ENCODE results near the gene MAP1B. TPM values are rescaled to one million over a fixed set of nuclear protein-coding genes. Genes with fewer than 3 reads are reported as not detected.
A peak's percentile ranks its signal among the peaks of the same experiment; 100 is the strongest.

MAP1B gene
- total and polyA plus RNA-seq, 12 donors = 13.1 to 154 (median 90.0) TPM

DNA sequence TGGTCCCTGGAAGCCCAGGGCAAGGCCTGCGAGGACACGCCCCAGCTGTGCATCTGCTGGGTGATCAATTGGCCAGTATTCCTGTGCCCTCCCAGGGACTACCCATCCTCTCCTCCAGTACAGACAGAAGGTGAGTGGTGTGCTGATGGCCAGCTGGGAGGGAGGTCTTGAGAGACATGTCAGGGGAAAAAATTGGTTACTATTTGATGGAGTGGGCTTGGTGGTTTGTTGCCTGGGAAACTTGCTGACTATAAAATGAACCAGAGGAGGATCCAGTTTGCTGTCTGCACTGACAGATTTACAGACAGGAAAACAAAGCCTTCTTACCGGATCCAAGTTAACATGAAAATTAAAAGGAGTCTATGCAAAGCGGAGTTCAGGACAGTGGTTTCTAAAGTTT is 40.3 kb downstream of the MAP1B start:
- intact Hi-C loops (cut with DNase I) = loop anchor here in 3 of 10 donors (10.0 kb wide), 3 partner anchors 137 to 167 kb away; no protein-coding TSS in a partner anchor
- no peaks in the 10 kb centered on the region for H3K27me3 ChIP-seq
- no peak overlapping the region for H3K4me3 ChIP-seq
- DNase-seq (no peak), ATAC-seq (no peak)
- peaks cover 5 to 68% (median 28%) of the 10 kb centered on the region in 9 donors for H3K4me1 ChIP-seq
- H3K36me3 ChIP-seq = peaks cover 0 to 17% (median 0%) of the 10 kb centered on the region in 9 donors
- TF ChIP-seq, protein P1, sequence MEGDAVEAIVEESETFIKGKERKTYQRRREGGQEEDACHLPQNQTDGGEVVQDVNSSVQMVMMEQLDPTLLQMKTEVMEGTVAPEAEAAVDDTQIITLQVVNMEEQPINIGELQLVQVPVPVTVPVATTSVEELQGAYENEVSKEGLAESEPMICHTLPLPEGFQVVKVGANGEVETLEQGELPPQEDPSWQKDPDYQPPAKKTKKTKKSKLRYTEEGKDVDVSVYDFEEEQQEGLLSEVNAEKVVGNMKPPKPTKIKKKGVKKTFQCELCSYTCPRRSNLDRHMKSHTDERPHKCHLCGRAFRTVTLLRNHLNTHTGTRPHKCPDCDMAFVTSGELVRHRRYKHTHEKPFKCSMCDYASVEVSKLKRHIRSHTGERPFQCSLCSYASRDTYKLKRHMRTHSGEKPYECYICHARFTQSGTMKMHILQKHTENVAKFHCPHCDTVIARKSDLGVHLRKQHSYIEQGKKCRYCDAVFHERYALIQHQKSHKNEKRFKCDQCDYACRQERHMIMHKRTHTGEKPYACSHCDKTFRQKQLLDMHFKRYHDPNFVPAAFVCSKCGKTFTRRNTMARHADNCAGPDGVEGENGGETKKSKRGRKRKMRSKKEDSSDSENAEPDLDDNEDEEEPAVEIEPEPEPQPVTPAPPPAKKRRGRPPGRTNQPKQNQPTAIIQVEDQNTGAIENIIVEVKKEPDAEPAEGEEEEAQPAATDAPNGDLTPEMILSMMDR (IDR thresholded peaks at IDR 0.05) = no peak
- H3K27ac ChIP-seq = no peak overlapping the region
- peaks cover 0 to 11% (median 0%) of the 10 kb centered on the region in 11 donors for H3K9me3 ChIP-seq
- WGBS, 2 donors = 96 to 97% methylated on average over 4 of the region's 4 CpGs

DNA sequence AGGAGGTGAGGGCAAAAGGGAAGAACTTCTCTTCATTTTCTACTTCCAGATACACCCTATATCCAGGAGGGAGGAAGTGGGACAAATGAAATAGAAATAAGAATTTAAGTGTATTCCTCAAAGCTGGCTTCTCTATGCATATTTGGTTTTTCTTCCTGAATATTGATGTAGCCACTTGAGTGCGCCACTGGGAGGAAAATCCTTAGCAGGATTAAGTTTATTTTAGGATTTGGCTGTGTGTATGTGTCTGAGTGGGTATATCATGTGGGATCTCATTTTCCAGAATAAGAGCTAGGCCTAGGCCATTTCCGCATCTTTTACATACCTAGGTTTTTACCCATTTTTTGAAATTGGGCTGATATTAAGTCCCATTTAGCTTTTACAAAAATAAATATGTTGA is 42.5 kb downstream of the MAP1B start:
- TF ChIP-seq, protein P1 (IDR thresholded peaks at IDR 0.05) = peak in 1 of 9 donors; percentile 35
- Histone ChIP-seq H3K4me1 (peaks cover 8 to 63% (median 41%) of the 10 kb centered on the region in 9 donors), H3K4me3 (no peak overlapping the region), H3K27me3 (no peaks in the 10 kb centered on the region), H3K36me3 (peaks cover 0 to 17% (median 0%) of the 10 kb centered on the region in 9 donors), H3K27ac (no peak overlapping the region), H3K9me3 (peaks cover 0 to 11% (median 0%) of the 10 kb centered on the region in 11 donors)
- intact Hi-C loops (cut with DNase I) = loop anchor here in 3 of 10 donors (10.0 kb wide), 3 partner anchors 135 to 165 kb away; no protein-coding TSS in a partner anchor
- DNase-seq (no peak), ATAC-seq (no peak)
- WGBS, 2 donors = 89 to 92% methylated on average over 2 of the region's 2 CpGs

- no peak for DNase-seq
- ATAC-seq = no peak
- Histone ChIP-seq H3K36me3 (peaks cover 0 to 17% (median 0%) of the 10 kb centered on the region in 9 donors), H3K4me3 (no peak overlapping the region), H3K27me3 (no peaks in the 10 kb centered on the region), H3K27ac (peak overlapping the region in 3 of 10 donors; percentile 12 to 37 (median 36)), H3K4me1 (peaks cover 6 to 65% (median 37%) of the 10 kb centered on the region in 9 donors), H3K9me3 (peaks cover 0 to 11% (median 0%) of the 10 kb centered on the region in 11 donors)
- TF ChIP-seq, protein P1 (IDR thresholded peaks at IDR 0.05) = no peak
- intact Hi-C loops (cut with DNase I) = no loop called here
These were observed 43.9 kb downstream of the MAP1B start for GRCh38 chr5:72151169-72151568.

DNA sequence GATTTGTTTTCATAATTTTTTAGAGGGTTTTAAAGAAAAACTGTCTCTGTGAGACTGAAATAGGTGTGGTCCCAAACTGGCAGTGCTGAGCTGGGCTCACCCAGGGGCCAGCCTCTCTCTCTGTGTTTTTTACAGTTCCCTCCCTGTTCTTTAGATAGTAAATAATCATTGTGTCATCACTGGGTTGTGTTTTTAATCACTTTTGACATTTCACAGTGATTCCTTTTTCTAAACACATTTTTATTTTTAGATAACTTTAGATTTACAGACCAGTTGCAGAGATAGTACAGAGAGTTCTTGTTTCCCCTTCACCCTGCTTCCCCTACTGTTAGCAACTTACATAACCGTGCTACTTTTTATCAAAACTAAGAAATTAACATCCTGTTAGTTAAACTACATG is 44.4 kb downstream of the MAP1B start:
- Histone ChIP-seq H3K4me1 (peaks cover 5 to 65% (median 41%) of the 10 kb centered on the region in 9 donors), H3K27me3 (no peaks in the 10 kb centered on the region), H3K36me3 (peaks cover 0 to 17% (median 0%) of the 10 kb centered on the region in 9 donors), H3K4me3 (no peak overlapping the region), H3K9me3 (peaks cover 0 to 11% (median 0%) of the 10 kb centered on the region in 11 donors), H3K27ac (peak overlapping the region in 3 of 10 donors; percentile 25 to 37 (median 36))
- DNase-seq (no peak), ATAC-seq (peak in 1 of 8 donors; percentile 48)
- intact Hi-C loops (cut with DNase I) = no loop called here
- TF ChIP-seq, protein P1 (IDR thresholded peaks at IDR 0.05) = no peak
- WGBS, 2 donors = 20 to 29% methylated on average over 1 of the region's 1 CpG
